ENCODE data around the gene DIS3L2.
"Not testable (repeated sequence)": the region's sequence is repeated elsewhere in the genome, so short reads cannot be mapped to it uniquely, and the experiment has no call there.

The DIS3L2 gene

GRCh38 chr2:232336981-232337720 lies 375.6 kb downstream of the DIS3L2 start:
- Histone ChIP-seq H3K36me3 (ENCODE audit: control insufficient read depth, insufficient read depth, low read length) (no peaks in the 10 kb centered on the region), H3K27me3 (ENCODE audit: control insufficient read depth, insufficient read depth, low read length) (no peaks in the 10 kb centered on the region), H3K27ac (ENCODE audit: low read depth, low read length) (no peak overlapping the region), H3K9ac (ENCODE audit: low read depth, low read length) (no peak overlapping the region), H3K9me3 (ENCODE audit: control insufficient read depth, insufficient read depth, low read length) (no peaks in the 10 kb centered on the region), H3K4me3 (ENCODE audit: low read depth, low read length) (no peak overlapping the region), H3K4me1 (ENCODE audit: control insufficient read depth, insufficient read depth, low read length) (no peaks in the 10 kb centered on the region)

DNA sequence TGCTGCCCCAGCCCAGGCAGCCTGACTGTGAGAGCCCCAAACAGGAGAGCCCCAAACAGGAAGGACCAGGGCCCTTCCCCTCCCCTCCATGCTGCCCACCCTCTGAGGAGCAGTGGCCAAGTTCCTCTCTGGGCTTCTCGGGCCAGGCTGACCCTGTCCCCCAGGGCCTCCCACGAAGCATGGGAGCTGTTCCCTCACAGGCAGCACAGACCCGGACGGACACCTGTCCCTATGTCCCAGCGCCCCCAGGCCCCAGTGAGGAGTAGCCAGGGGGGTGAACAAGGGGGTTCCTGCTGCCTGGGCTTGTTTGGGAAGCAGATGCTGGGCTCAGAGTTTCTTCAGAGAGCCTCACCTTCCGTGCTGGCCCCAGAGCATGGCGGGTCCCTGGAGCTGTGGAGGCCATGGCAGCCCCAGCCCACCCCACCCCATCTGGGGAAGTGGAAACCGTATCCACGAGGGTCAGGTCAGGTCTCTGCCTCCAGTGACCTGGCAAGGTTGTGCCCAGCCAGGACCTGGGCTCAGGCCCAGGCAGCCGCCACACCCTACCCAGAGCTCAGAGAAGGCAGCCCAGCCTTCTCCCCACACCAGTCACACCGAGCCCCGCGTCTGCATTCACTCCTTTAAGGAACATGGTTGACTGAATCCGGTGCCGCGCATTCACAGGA lies 376.7 kb downstream of the DIS3L2 start:
- H3K4me3 ChIP-seq (ENCODE audit: low read depth, low read length); H3K4me1 ChIP-seq (ENCODE audit: control insufficient read depth, insufficient read depth, low read length); H3K27me3 ChIP-seq (ENCODE audit: control insufficient read depth, insufficient read depth, low read length); H3K36me3 ChIP-seq (ENCODE audit: control insufficient read depth, insufficient read depth, low read length); H3K27ac ChIP-seq (ENCODE audit: low read depth, low read length); H3K9me3 ChIP-seq (ENCODE audit: control insufficient read depth, insufficient read depth, low read length); H3K9ac ChIP-seq (ENCODE audit: low read depth, low read length): not testable (repeated sequence)

DNA sequence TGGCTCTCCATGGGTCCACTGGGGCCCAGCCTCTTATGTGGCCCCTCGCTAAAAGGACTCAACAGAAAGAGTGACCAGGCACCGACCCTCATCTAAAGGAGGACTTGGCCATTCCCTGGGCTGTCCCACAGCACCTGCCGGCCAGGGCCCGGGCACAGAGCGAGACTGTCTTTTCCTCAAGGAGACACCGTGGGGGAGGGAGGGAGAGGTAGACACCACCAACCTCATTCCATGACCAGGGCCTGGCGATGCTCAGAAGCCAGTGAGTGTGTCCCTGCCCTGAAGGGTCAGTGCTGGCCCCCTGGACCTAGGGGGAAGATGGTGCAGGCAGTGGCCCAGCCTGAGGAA lies 377.2 kb downstream of the DIS3L2 start:
- H3K36me3 ChIP-seq (ENCODE audit: control insufficient read depth, insufficient read depth, low read length) = no peaks in the 10 kb centered on the region
- H3K27ac ChIP-seq (ENCODE audit: low read depth, low read length) = no peak overlapping the region
- H3K4me3 ChIP-seq (ENCODE audit: low read depth, low read length) = no peak overlapping the region
- H3K4me1 ChIP-seq (ENCODE audit: control insufficient read depth, insufficient read depth, low read length) = no peaks in the 10 kb centered on the region
- H3K27me3 ChIP-seq (ENCODE audit: control insufficient read depth, insufficient read depth, low read length) = no peaks in the 10 kb centered on the region
- no peaks in the 10 kb centered on the region for H3K9me3 ChIP-seq (ENCODE audit: control insufficient read depth, insufficient read depth, low read length)
- H3K9ac ChIP-seq (ENCODE audit: low read depth, low read length) = no peak overlapping the region

DNA sequence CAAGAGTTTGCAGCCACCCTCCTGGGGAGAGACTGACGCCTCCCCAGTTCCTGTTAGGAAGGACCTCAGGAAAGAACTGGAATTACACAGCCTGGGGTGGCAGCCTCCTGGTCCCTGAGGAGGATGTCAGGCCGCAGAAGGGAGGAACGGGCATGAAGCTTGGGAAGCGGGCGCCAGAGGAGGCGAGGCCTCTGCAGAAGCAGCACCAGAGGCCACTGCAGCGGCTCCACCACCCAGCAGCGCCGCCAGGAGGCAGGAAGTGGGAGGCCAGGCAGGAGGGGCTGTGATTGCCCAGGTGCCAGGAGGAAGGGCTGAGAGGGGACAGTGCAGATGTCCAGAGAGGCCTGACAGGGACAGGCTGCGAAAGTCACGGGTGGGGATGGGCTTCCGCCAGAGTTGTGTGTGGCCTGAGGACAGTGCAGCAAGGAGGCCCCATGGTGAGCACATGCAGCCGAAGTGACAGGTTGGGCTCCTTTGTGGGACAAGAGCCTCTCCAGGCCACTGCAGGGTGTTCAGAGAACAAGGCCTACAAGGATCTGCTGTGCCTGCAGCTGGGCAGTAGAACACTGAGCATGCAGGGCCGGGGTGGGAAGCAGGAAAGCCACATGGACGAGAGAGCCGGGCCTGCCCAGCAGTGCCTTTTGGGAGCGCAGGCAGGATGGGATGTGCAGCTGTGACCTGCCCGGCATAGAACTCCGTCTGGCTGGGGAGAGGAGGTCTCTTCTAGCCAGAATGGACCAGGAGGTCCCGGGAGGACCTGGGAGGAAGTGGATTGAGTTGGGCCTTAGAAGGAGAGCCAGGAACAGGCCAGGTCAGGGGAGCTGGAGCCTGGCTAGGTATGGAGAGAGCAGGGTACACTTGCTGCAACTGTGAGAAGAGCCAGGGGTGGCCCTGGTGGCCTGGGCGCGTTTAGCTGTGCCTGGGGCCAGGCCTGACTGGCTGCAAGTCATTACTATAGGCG lies 377.9 kb downstream of the DIS3L2 start:
- no peaks in the 10 kb centered on the region for H3K27me3 ChIP-seq (ENCODE audit: control insufficient read depth, insufficient read depth, low read length)
- no peak overlapping the region for H3K27ac ChIP-seq (ENCODE audit: low read depth, low read length)
- no peak overlapping the region for H3K9ac ChIP-seq (ENCODE audit: low read depth, low read length)

GRCh38 chr2:232340171-232340935 lies 378.8 kb downstream of the DIS3L2 start:
- Histone ChIP-seq H3K36me3 (ENCODE audit: control insufficient read depth, insufficient read depth, low read length) (no peaks in the 10 kb centered on the region), H3K9ac (ENCODE audit: low read depth, low read length) (no peak overlapping the region), H3K9me3 (ENCODE audit: control insufficient read depth, insufficient read depth, low read length) (no peaks in the 10 kb centered on the region)

More for the DNA sequence above, 377.9 kb downstream of the DIS3L2 start:
- H3K36me3 ChIP-seq (ENCODE audit: control insufficient read depth, insufficient read depth, low read length) = no peaks in the 10 kb centered on the region
- no peak overlapping the region for H3K4me3 ChIP-seq (ENCODE audit: low read depth, low read length)
- H3K9me3 ChIP-seq (ENCODE audit: control insufficient read depth, insufficient read depth, low read length) = no peaks in the 10 kb centered on the region
- H3K4me1 ChIP-seq (ENCODE audit: control insufficient read depth, insufficient read depth, low read length) = no peaks in the 10 kb centered on the region

DNA sequence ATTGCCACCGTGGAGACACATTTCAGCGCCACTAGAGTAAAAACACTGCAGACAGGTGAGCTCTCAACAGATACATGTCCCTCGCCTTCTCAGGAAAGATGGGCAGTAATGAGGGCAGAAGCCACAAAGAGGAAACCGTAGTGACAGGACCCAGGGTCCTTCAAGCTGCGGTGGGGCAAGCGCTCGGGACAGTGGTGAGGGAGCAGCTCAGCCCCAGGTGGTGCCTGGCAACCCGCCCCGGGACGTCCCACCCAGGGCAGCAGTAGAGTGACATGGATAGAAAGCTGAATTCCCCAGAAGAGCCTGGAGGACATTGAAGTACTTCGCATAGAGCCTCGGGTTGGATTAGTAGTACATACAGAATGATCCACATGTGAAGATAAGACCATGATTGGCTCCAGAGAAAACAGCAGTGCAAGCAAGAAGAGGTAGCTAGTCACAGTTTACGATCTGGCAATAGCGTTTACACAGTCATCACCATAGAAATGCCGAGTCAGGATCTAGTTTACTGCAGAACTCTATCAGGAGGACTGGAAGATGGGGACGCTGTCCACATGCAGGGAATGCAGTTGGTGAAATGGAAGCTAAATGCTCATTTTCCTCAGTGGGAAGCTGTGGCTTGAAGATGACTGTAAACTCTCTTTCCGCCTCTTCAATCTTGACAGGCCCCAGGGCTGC lies 379.7 kb downstream of the DIS3L2 start:
- Histone ChIP-seq H3K9me3 (ENCODE audit: control insufficient read depth, insufficient read depth, low read length) (no peaks in the 10 kb centered on the region), H3K4me3 (ENCODE audit: low read depth, low read length) (no peak overlapping the region), H3K9ac (ENCODE audit: low read depth, low read length) (no peak overlapping the region)

More at GRCh38 chr2:232340171-232340935, 378.8 kb downstream of the DIS3L2 start:
- H3K27me3 ChIP-seq (ENCODE audit: control insufficient read depth, insufficient read depth, low read length) = no peaks in the 10 kb centered on the region
- no peak overlapping the region for H3K4me3 ChIP-seq (ENCODE audit: low read depth, low read length)
- H3K27ac ChIP-seq (ENCODE audit: low read depth, low read length) = no peak overlapping the region
- no peaks in the 10 kb centered on the region for H3K4me1 ChIP-seq (ENCODE audit: control insufficient read depth, insufficient read depth, low read length)

DNA sequence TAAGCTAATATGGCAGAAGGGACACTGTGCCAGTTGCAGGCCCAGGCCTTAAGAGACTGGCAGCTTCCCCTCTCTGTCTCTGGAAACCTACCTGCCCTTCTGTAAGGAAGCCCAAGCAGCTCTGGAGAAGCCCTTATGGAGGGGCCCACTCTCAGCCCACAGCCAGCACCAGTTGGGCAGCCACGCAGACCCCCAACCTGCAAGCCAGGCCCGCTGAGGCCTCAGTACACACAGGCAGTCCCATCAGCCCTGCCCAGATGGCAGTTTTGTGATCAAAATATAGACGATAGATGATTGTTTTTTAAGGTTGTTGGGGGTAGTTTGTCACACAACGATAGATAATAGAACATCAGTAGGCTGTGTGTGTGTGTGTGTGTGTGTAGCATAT lies 380.2 kb downstream of the DIS3L2 start:
- no peaks in the 10 kb centered on the region for H3K27me3 ChIP-seq (ENCODE audit: control insufficient read depth, insufficient read depth, low read length)
- H3K4me1 ChIP-seq (ENCODE audit: control insufficient read depth, insufficient read depth, low read length) = no peaks in the 10 kb centered on the region
- no peaks in the 10 kb centered on the region for H3K36me3 ChIP-seq (ENCODE audit: control insufficient read depth, insufficient read depth, low read length)
- no peak overlapping the region for H3K9ac ChIP-seq (ENCODE audit: low read depth, low read length)
- no peak overlapping the region for H3K27ac ChIP-seq (ENCODE audit: low read depth, low read length)
- H3K4me3 ChIP-seq (ENCODE audit: low read depth, low read length) = no peak overlapping the region
- no peaks in the 10 kb centered on the region for H3K9me3 ChIP-seq (ENCODE audit: control insufficient read depth, insufficient read depth, low read length)

More for the DNA sequence above, 379.7 kb downstream of the DIS3L2 start:
- Histone ChIP-seq H3K27ac (ENCODE audit: low read depth, low read length) (no peak overlapping the region), H3K36me3 (ENCODE audit: control insufficient read depth, insufficient read depth, low read length) (no peaks in the 10 kb centered on the region), H3K27me3 (ENCODE audit: control insufficient read depth, insufficient read depth, low read length) (no peaks in the 10 kb centered on the region), H3K4me1 (ENCODE audit: control insufficient read depth, insufficient read depth, low read length) (no peaks in the 10 kb centered on the region)

DNA sequence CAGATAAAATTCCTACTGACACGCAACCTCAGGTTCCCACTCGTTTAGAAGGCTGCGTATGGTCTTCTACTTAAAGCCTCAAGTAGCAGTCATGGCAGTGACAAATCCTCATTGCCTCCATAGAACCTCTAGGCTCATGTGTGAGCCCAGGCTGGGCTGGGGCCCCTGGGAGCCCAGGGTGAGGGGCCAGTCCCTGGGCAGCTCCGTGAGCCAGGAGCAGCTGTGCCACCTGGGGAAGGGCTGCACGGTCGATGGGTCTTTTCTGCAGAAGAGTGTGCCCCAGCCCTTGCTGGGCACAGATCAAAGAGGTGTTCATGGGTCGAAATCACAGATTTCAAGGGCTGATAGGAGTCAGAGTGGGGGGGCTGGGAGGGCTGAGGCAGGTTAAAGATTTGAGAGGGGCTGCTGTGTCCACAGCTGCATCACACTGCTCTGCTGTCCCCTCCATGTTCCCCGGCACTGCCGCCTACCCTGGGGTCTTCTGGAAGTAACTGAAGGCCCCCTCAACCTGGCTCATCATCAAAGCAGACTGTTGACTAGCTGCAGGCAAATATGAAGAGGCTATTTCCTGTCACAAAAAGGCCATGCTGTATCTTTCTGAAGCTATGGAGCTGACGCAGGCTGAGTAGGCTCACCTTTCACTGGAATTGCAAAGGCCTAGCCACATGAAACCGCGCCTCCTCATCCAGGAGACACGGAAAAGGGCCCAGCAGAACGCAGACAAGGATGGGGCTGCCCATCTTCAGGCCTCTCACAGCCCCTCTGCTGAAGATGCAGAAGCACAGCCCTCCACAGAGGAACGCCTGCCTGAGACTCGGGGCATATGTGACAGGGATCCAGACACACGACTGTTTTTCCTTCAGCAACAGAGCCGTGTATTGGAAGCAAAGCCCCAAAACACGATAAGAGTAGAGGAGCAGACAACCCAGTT lies 381.4 kb downstream of the DIS3L2 start:
- H3K9me3 ChIP-seq (ENCODE audit: control insufficient read depth, insufficient read depth, low read length) = no peaks in the 10 kb centered on the region
- no peaks in the 10 kb centered on the region for H3K36me3 ChIP-seq (ENCODE audit: control insufficient read depth, insufficient read depth, low read length)
- H3K9ac ChIP-seq (ENCODE audit: low read depth, low read length) = no peak overlapping the region
- H3K27ac ChIP-seq (ENCODE audit: low read depth, low read length) = no peak overlapping the region
- no peaks in the 10 kb centered on the region for H3K27me3 ChIP-seq (ENCODE audit: control insufficient read depth, insufficient read depth, low read length)
- no peaks in the 10 kb centered on the region for H3K4me1 ChIP-seq (ENCODE audit: control insufficient read depth, insufficient read depth, low read length)
- no peak overlapping the region for H3K4me3 ChIP-seq (ENCODE audit: low read depth, low read length)

DNA sequence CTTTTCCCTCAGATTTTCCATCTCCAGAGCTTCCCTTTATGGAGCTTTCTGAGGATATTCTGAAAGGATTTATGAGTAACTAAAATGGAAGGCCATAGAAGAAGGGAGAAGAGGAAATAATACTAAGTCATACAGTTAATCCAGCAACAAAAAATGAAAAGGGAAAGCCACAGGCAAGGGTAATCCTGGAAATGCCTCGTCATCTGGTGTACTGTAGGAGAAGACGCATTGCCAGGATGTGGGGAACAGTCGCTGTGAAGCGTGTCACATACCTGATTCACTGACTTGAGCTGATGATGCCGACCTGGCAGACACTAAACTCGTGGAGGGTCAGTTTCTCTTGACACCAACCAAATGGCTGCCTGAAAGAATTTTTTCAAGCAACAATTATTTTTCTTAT lies 382.3 kb downstream of the DIS3L2 start:
- Histone ChIP-seq H3K9me3 (ENCODE audit: control insufficient read depth, insufficient read depth, low read length) (no peaks in the 10 kb centered on the region), H3K36me3 (ENCODE audit: control insufficient read depth, insufficient read depth, low read length) (no peaks in the 10 kb centered on the region), H3K4me3 (ENCODE audit: low read depth, low read length) (no peak overlapping the region), H3K4me1 (ENCODE audit: control insufficient read depth, insufficient read depth, low read length) (no peaks in the 10 kb centered on the region), H3K27me3 (ENCODE audit: control insufficient read depth, insufficient read depth, low read length) (peaks cover 6% of the 10 kb centered on the region; the same call in 1 of the 2 replicates), H3K9ac (ENCODE audit: low read depth, low read length) (no peak overlapping the region), H3K27ac (ENCODE audit: low read depth, low read length) (no peak overlapping the region)

All from HUES48 (cell line).